Lower leg skin (tissue), 3 donors: ENCODE measurements around the gene LYSMD2.

Source experiments
- POLR2A ChIP-seq, 2 donors: fragments of 450-650 bp; IDR thresholded peaks; one replicate each; pipeline ENCODE4 v1.6.1; 2016 to 2017; ENCODE audit warnings: antibody characterized with exemption in 2 of 2, mild to moderate bottlenecking in 1 of 2, moderate library complexity in 1 of 2
- TF ChIP-seq, protein P1 (sequence below), 3 donors: fragments of 450-650 bp; IDR thresholded peaks; one replicate each; pipeline ENCODE4 v1.5.1; 2016; ENCODE audit warnings: antibody characterized with exemption in 3 of 3, mild to moderate bottlenecking in 3 of 3, moderate library complexity in 2 of 3

DNA sequence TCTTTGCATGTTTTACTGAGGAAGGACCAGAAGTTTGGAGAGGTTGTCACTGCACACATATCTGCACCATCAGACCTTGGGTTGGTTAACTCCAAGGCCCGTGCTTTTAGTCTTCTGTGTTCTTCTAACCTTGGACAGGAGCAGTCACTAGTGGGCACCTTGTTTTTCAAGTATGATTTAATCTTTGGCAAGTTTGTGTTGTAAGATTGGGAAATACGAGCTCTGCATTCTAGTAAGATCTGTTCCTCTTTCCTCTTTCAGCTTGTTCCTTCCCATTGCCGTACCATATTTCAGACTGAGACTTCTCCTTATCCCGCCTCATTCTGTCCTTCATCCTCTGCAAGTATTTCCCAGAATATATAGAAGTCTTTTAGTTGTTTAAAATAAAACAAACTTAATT is 19.0 kb upstream of the LYSMD2 start:
- TF ChIP-seq, protein P1, sequence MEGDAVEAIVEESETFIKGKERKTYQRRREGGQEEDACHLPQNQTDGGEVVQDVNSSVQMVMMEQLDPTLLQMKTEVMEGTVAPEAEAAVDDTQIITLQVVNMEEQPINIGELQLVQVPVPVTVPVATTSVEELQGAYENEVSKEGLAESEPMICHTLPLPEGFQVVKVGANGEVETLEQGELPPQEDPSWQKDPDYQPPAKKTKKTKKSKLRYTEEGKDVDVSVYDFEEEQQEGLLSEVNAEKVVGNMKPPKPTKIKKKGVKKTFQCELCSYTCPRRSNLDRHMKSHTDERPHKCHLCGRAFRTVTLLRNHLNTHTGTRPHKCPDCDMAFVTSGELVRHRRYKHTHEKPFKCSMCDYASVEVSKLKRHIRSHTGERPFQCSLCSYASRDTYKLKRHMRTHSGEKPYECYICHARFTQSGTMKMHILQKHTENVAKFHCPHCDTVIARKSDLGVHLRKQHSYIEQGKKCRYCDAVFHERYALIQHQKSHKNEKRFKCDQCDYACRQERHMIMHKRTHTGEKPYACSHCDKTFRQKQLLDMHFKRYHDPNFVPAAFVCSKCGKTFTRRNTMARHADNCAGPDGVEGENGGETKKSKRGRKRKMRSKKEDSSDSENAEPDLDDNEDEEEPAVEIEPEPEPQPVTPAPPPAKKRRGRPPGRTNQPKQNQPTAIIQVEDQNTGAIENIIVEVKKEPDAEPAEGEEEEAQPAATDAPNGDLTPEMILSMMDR (IDR thresholded peaks at IDR 0.05), result no peak
- TF ChIP-seq POLR2A (IDR thresholded peaks at IDR 0.05), result no peak
